H1 (cell line): ENCODE measurements around the gene KCNAB3. TPM values are rescaled to one million over a fixed set of nuclear protein-coding genes. Genes with fewer than 3 reads are reported as not detected.
A peak's percentile ranks its signal among the peaks of the same experiment; 100 is the strongest.

Source experiments
- CTCF ChIA-PET: fragments of 300-600 bp; sonication (Branson Sonifier 250); formaldehyde crosslinking; loops from one replicate; lab custom pipeline; 2021; ENCODE audit not compliant: partially characterized antibody; lab: Charles Lee
- POLR2A ChIA-PET: fragments of 300-600 bp; sonication (Branson Sonifier 250); formaldehyde crosslinking; loops from one replicate; lab custom pipeline; 2021; ENCODE audit warnings: inconsistent platforms; ENCODE audit not compliant: partially characterized antibody; lab: Charles Lee
- DNase-seq, 2 experiments: peaks; one replicate each; pipeline versions ENCODE4 v3.0.0 to v3.0.0-alpha.2; 2010 to 2022; ENCODE audit warnings: low spot score in 2 of 2, low read depth in 1 of 2, mixed read lengths in 1 of 2
- FAIRE-seq: peaks from 2 replicates; lab custom pipeline; 2011; peaks lifted over from hg19 to GRCh38; lab: Jason Lieb, UNC
- H2AFZ ChIP-seq: 2 replicates; pipeline ENCODE4 v1.8.1; 2012; ENCODE audit warnings: low read length, inconsistent platforms
- H2AK5ac ChIP-seq: 2 replicates; pipeline ENCODE4 v1.6.1; 2013; ENCODE audit warnings: low read depth, low read length
- H2BK120ac ChIP-seq: replicated peaks from 2 replicates; pipeline ENCODE3; 2013; ENCODE audit warnings: low read depth, low read length, inconsistent platforms
- H2BK12ac ChIP-seq: 2 replicates; pipeline ENCODE4 v1.6.1; 2013; ENCODE audit warnings: low read depth, low read length
- H2BK15ac ChIP-seq: 2 replicates; pipeline ENCODE4 v1.6.1; 2013; ENCODE audit warnings: low read length
- H2BK20ac ChIP-seq: 2 replicates; pipeline ENCODE4 v1.6.1; 2013; ENCODE audit warnings: low read length
- H2BK5ac ChIP-seq: 2 replicates; pipeline ENCODE4 v1.6.1; 2013; ENCODE audit warnings: low read depth, low read length
- H3K14ac ChIP-seq: 2 replicates; pipeline ENCODE4 v1.6.1; 2013; ENCODE audit warnings: inconsistent platforms; ENCODE audit not compliant: insufficient read length
- H3K18ac ChIP-seq: 2 replicates; pipeline ENCODE4 v1.6.1; 2013; ENCODE audit warnings: low read length; ENCODE audit errors: extremely low read depth
- H3K23ac ChIP-seq: 2 replicates; pipeline ENCODE4 v1.6.1; 2013; ENCODE audit warnings: inconsistent platforms; ENCODE audit not compliant: insufficient read length
- H3K23me2 ChIP-seq: 2 replicates; pipeline ENCODE4 v1.6.1; 2013; ENCODE audit warnings: low read depth, low read length
- H3K27ac ChIP-seq: 2 replicates; pipeline ENCODE4 v1.6.1; 2011; ENCODE audit warnings: low read depth, low read length, inconsistent platforms
- H3K27me3 ChIP-seq, 4 experiments: replicated peaks in 1 of 4; 1 replicate in 1 of 4; 2 replicates in 3 of 4; pipeline versions ENCODE4 v1.6.1 to v1.8.1; 2011 to 2013; ENCODE audit warnings: low read length in 3 of 4, mild to moderate bottlenecking in 3 of 4, inconsistent platforms in 2 of 4, mixed read lengths in 2 of 4, moderate library complexity in 1 of 4; ENCODE audit not compliant: control insufficient read depth in 3 of 4, insufficient read depth in 3 of 4; ENCODE audit errors: extremely low read depth in 1 of 4
- H3K36me3 ChIP-seq, 4 experiments: 2 replicates each; pipeline versions ENCODE4 v1.6.1 to v1.8.1; 2011 to 2013; ENCODE audit warnings: mild to moderate bottlenecking in 4 of 4, low read length in 3 of 4, moderate library complexity in 2 of 4, control low read depth in 1 of 4, inconsistent platforms in 1 of 4; ENCODE audit not compliant: insufficient read depth in 4 of 4, control insufficient read depth in 2 of 4
- H3K4ac ChIP-seq: replicated peaks from 2 replicates; pipeline ENCODE3; 2013; ENCODE audit warnings: low read length, low read depth, mixed read lengths, inconsistent platforms; ENCODE audit not compliant: insufficient read length
- H3K4me1 ChIP-seq, 4 experiments: replicated peaks in 1 of 4; 1 replicate in 1 of 4; 2 replicates in 3 of 4; pipeline versions ENCODE4 v1.6.1 to v1.8.1; 2011 to 2013; ENCODE audit warnings: low read length in 3 of 4, inconsistent platforms in 2 of 4, mixed read lengths in 1 of 4; ENCODE audit not compliant: insufficient read depth in 4 of 4, control insufficient read depth in 3 of 4
- H3K4me2 ChIP-seq, 2 experiments: 2 replicates each; pipeline versions ENCODE4 v1.6.1 to v1.8.1; 2011 to 2013; ENCODE audit warnings: low read depth in 2 of 2, low read length in 2 of 2, control low read depth in 1 of 2, inconsistent platforms in 1 of 2, mild to moderate bottlenecking in 1 of 2; ENCODE audit not compliant: insufficient read depth in 1 of 2
- H3K4me3 ChIP-seq, 4 experiments: fragments of 200-600, 300-600 bp in 1 of 4; sonication (generic), shearing (Covaris generic), sonication (Bioruptor Twin) in 1 of 4; 2 replicates each; pipeline versions ENCODE4 v1.5.1 to v1.8.1; 2011 to 2016; ENCODE audit warnings: low read length in 4 of 4, low read depth in 3 of 4, control low read depth in 2 of 4, inconsistent platforms in 2 of 4, mild to moderate bottlenecking in 2 of 4, mixed read lengths in 1 of 4, moderate library complexity in 1 of 4; ENCODE audit not compliant: insufficient read depth in 2 of 4; ENCODE audit errors: extremely low read depth in 1 of 4
- H3K56ac ChIP-seq: replicated peaks from 2 replicates; pipeline ENCODE3; 2013; ENCODE audit warnings: low read depth, mild to moderate bottlenecking, mixed read lengths, low read length, inconsistent platforms; ENCODE audit not compliant: insufficient read length
- H3K79me1 ChIP-seq: 2 replicates; pipeline ENCODE4 v1.6.1; 2013; ENCODE audit warnings: low read depth, low read length, control low read depth
- H3K79me2 ChIP-seq, 2 experiments: 2 replicates each; pipeline versions ENCODE4 v1.6.1 to v1.8.1; 2012 to 2013; ENCODE audit warnings: low read length in 2 of 2, mild to moderate bottlenecking in 2 of 2, inconsistent platforms in 1 of 2; ENCODE audit not compliant: insufficient read depth in 2 of 2, control insufficient read depth in 1 of 2
- H3K9ac ChIP-seq, 4 experiments: replicated peaks in 1 of 4; 1 replicate in 1 of 4; 2 replicates in 3 of 4; pipeline versions ENCODE4 v1.6.1 to v1.8.1; 2011 to 2013; ENCODE audit warnings: low read depth in 3 of 4, low read length in 3 of 4, control low read depth in 2 of 4, mild to moderate bottlenecking in 2 of 4, moderate library complexity in 2 of 4, inconsistent platforms in 1 of 4; ENCODE audit errors: extremely low read depth in 1 of 4
- H3K9me3 ChIP-seq, 2 experiments: 2 replicates each; pipeline versions ENCODE4 v1.6.1 to v1.8.1; 2012 to 2013; ENCODE audit warnings: mild to moderate bottlenecking in 2 of 2, moderate library complexity in 2 of 2, control low read depth in 1 of 2, inconsistent platforms in 1 of 2, low read depth in 1 of 2, low read length in 1 of 2, mixed read lengths in 1 of 2; ENCODE audit not compliant: insufficient read depth in 2 of 2
- H4K20me1 ChIP-seq, 2 experiments: replicated peaks in 1 of 2; 2 replicates each; pipeline versions ENCODE3 to v1.8.1; 2011 to 2013; ENCODE audit warnings: inconsistent platforms in 2 of 2, low read length in 2 of 2, mild to moderate bottlenecking in 1 of 2; ENCODE audit not compliant: insufficient read depth in 2 of 2, control insufficient read depth in 1 of 2
- H4K5ac ChIP-seq: 2 replicates; pipeline ENCODE4 v1.6.1; 2013; ENCODE audit warnings: low read length, low read depth, mixed read lengths, inconsistent platforms; ENCODE audit not compliant: insufficient read length
- H4K8ac ChIP-seq: 2 replicates; pipeline ENCODE4 v1.8.0; 2013; ENCODE audit warnings: mild to moderate bottlenecking, moderate library complexity, low read length, inconsistent platforms; ENCODE audit not compliant: insufficient read depth; ENCODE audit errors: extremely low read depth
- H4K91ac ChIP-seq: replicated peaks from 2 replicates; pipeline ENCODE3; 2013; ENCODE audit warnings: low read length, mixed read lengths, inconsistent platforms; ENCODE audit not compliant: insufficient read length
- CBX5 ChIP-seq: fragments of 300-800, 300-1000 bp; sonication (generic); IDR thresholded peaks from 2 replicates; pipeline ENCODE4 v1.7.1; 2016; ENCODE audit warnings: antibody characterized with exemption, low read length, low read depth
- CTCF ChIP-seq, 3 experiments: IDR thresholded peaks; 1 replicate in 2 of 3; 2 replicates in 1 of 3; pipeline versions ENCODE4 v1.5.1 to v1.6.1; 2011; ENCODE audit warnings: low read length in 3 of 3, mild to moderate bottlenecking in 3 of 3, inconsistent platforms in 2 of 3, low read depth in 1 of 3, moderate library complexity in 1 of 3; ENCODE audit not compliant: insufficient read depth in 1 of 3; ENCODE audit errors: control extremely low read depth in 1 of 3
- KDM4A ChIP-seq: IDR thresholded peaks from one replicate; pipeline ENCODE4 v1.7.1; 2012; ENCODE audit warnings: low read depth, mild to moderate bottlenecking, moderate library complexity, low read length, inconsistent platforms; ENCODE audit not compliant: severe bottlenecking
- MAX ChIP-seq: IDR thresholded peaks from 2 replicates; pipeline ENCODE4 v1.6.1; 2012; ENCODE audit warnings: inconsistent platforms
- POLR2A ChIP-seq, 2 experiments: IDR thresholded peaks; 1 replicate in 1 of 2; 2 replicates in 1 of 2; pipeline ENCODE4 v1.6.1; 2011; ENCODE audit warnings: low read depth in 2 of 2, low read length in 2 of 2, mild to moderate bottlenecking in 2 of 2; ENCODE audit errors: control extremely low read depth in 1 of 2
- SIN3A ChIP-seq, 2 experiments: IDR thresholded peaks in 1 of 2; conservative IDR thresholded peaks in 1 of 2; 2 replicates each; pipeline ENCODE4 v1.6.1; 2011 to 2012; ENCODE audit warnings: low read length in 2 of 2, improper control_type of control experiment in 1 of 2, low read depth in 1 of 2, mild to moderate bottlenecking in 1 of 2
- SIX5 ChIP-seq: IDR thresholded peaks from 2 replicates; pipeline ENCODE4 v1.6.1; 2011; ENCODE audit warnings: mild to moderate bottlenecking, low read depth, low read length
- SP2 ChIP-seq: IDR thresholded peaks from 2 replicates; pipeline ENCODE4 v1.6.1; 2012; ENCODE audit warnings: mild to moderate bottlenecking, low read length, inconsistent platforms
- SRF ChIP-seq: IDR thresholded peaks from 2 replicates; pipeline ENCODE4 v1.6.1; 2011; ENCODE audit warnings: mild to moderate bottlenecking, low read depth, low read length, moderate library complexity
- TEAD4 ChIP-seq: IDR thresholded peaks from 2 replicates; pipeline ENCODE4 v1.6.1; 2012; ENCODE audit warnings: low read depth, low read length, inconsistent platforms, mixed read lengths
- YY1 ChIP-seq: IDR thresholded peaks from 2 replicates; pipeline ENCODE4 v1.6.1; 2011; ENCODE audit warnings: low read depth, mild to moderate bottlenecking, low read length
- ZNF274 ChIP-seq: IDR thresholded peaks from 2 replicates; pipeline ENCODE4 v1.7.0; 2012; ENCODE audit warnings: low read length, borderline replicate concordance; ENCODE audit errors: extremely low read depth
- WGBS, 2 experiments: shearing (Covaris generic) in 1 of 2; methylation state at CpG; one replicate each; pipeline versions ENCODE4 v1.1.6 to v1.1.7; 2013 to 2015; ENCODE audit warnings: low lambda C conversion rate in 2 of 2, mixed read lengths in 2 of 2, inconsistent platforms in 1 of 2, low coverage in 1 of 2, missing lambda C conversion rate in 1 of 2; ENCODE audit not compliant: insufficient replicate concordance in 2 of 2, insufficient coverage in 1 of 2, insufficient read length in 1 of 2; ENCODE audit errors: extremely low coverage in 1 of 2, missing lambda C conversion rate in 1 of 2; 5-methylcytosine and 5-hydroxymethylcytosine counted together
- polyA plus RNA-seq, 7 experiments: library from polyadenylated mRNA; depleted of rRNA in 3 of 7; stranded (reverse) in 5 of 7; unstranded in 2 of 7; fragments of >200 nt in 5 of 7; fragments of 200-250 nt in 2 of 7; gene quantifications; 1 replicate in 5 of 7; 2 replicates in 1 of 7; 4 replicates in 1 of 7; pipeline versions ENCODE4 v1.2.1 to v1.2.3, GENCODE V29; 2011 to 2013; ENCODE audit warnings: missing spikeins in 2 of 7, mixed read lengths in 2 of 7
- total RNA-seq: library from RNA; stranded (reverse); fragmentation: NEBNext Ultra II Directional; extraction: Animal tissue kit (Norgen Biotek cat#: 25700); gene quantifications from 2 replicates; pipeline ENCODE4 v1.2.1, GENCODE V29; 2021

KCNAB3 gene
- total and polyA plus RNA-seq, 2 of the 8 experiments (the other 6 are each of a cell fraction or from before 2014, with no cell fraction given), result 1.7 to 2.4 TPM

DNA sequence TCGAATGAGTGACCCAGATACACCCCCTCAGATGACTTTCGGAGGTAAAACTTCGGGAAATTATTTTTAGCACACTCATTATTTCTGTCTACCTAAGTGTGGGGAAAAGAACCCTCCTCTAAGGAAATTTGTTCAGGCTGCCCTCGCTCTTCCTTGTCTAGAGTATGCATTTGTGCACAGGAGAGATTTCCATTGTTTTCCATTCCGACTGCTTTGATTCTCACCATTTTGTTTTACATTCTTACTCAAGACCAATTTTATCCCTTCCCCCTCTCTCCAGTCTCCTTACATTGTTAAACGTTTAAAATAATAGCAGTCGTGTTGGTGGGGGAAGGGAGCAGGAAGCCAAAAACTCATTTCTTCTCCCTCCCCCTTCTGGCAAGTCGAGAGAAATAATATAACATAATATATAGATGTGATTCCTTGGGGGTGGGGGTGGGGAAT lies 42.6 kb downstream of the KCNAB3 start:
- Histone ChIP-seq H3K27ac (no peak overlapping the region), H2AFZ (no peak overlapping the region), H2BK120ac (no peak overlapping the region), H2BK20ac (no peak overlapping the region), H2BK15ac (no peak overlapping the region), H2AK5ac (no peak overlapping the region; the same call in 1 of the 2 replicates), H3K14ac (no peak overlapping the region), H3K56ac (no peak overlapping the region), H3K9ac (no peak overlapping the region; a peak in 1 of 7 replicates), H3K4ac (no peak overlapping the region), H3K23ac (no peak overlapping the region), H3K36me3 (peaks cover 0 to 4% (median 0%) of the 10 kb centered on the region in 4 experiments; a peak in 1 of 8 replicates), H3K79me2 (no peaks in the 10 kb centered on the region), H4K91ac (no peak overlapping the region), H3K23me2 (peaks cover 24% of the 10 kb centered on the region), H3K4me1 (peaks cover 9 to 30% (median 17%) of the 10 kb centered on the region in 4 experiments), H2BK12ac (no peak overlapping the region), H4K20me1 (no peaks in the 10 kb centered on the region), H3K4me3 (peak overlapping the region; percentile 52 to 83 (median 70); a peak in 5 of 8 replicates), H2BK5ac (no peak overlapping the region), H3K9me3 (no peaks in the 10 kb centered on the region), H3K27me3 (peaks cover 0 to 10% (median 3%) of the 10 kb centered on the region in 4 experiments; a peak in 3 of 7 replicates), H3K4me2 (peak overlapping the region; percentile 82 to 100), H4K5ac (no peak overlapping the region), H4K8ac (no peak overlapping the region), H3K18ac (no peak overlapping the region; the same call in 1 of the 2 replicates), H3K79me1 (no peaks in the 10 kb centered on the region)
- 11% methylated on average over 8 of the region's 8 CpGs; no CpG with 5 or more reads in 1 of the 2 experiments for WGBS, 2 experiments
- CTCF ChIA-PET, result no interaction called here
- FAIRE-seq, result no peak
- POLR2A ChIA-PET, result no interaction called here
- no peak for DNase-seq
- TF ChIP-seq MAX, result no peak
- no peak for TF ChIP-seq TEAD4
- TF ChIP-seq SP2, result no peak
- no peak for TF ChIP-seq ZNF274
- TF ChIP-seq KDM4A, result no peak
- no peak for TF ChIP-seq CBX5
- no peak for TF ChIP-seq SIX5
- no peak for TF ChIP-seq CTCF (IDR thresholded peaks at IDR 0.05; ENCODE audit: control extremely low read depth in 1 of 3, insufficient read depth in 1 of 3, low read depth in 1 of 3, low read length in 3 of 3)
- TF ChIP-seq POLR2A (IDR thresholded peaks at IDR 0.05; ENCODE audit: control extremely low read depth in 1 of 2, low read depth in 2 of 2, low read length in 2 of 2), result no peak
- no peak for TF ChIP-seq SRF
- TF ChIP-seq SIN3A (conservative IDR thresholded peaks at IDR 0.05 in 1 of 2, IDR thresholded peaks at IDR 0.05 in 1 of 2; ENCODE audit: low read depth in 1 of 2, low read length in 2 of 2), result no peak
- TF ChIP-seq YY1, result no peak
